T1000 (cell line): Measurements from ENCODE around the gene TSPAN5.
"Not testable (repeated sequence)": the region's sequence is repeated elsewhere in the genome, so short reads cannot be mapped to it uniquely, and the experiment has no call there.

Experiments
- DNase-seq: peaks from one replicate; lab custom pipeline; 2025; ENCODE audit warnings: mixed read lengths; lab: John Stamatoyannopoulos, UW

The TSPAN5 gene

GRCh38 chr4:98461121-98461865, 197.1 kb downstream of the TSPAN5 start:
- not testable (repeated sequence) for DNase-seq

- not testable (repeated sequence) for DNase-seq
Observed at GRCh38 chr4:98457422-98457821, 201.0 kb downstream of the TSPAN5 start.

- DNase-seq = no peak
Observed at GRCh38 chr4:98452091-98452490, 206.3 kb downstream of the TSPAN5 start.

GRCh38 chr4:98448908-98449307, 209.5 kb downstream of the TSPAN5 start:
- DNase-seq = no peak

GRCh38 chr4:98447648-98448047, 210.8 kb downstream of the TSPAN5 start:
- DNase-seq = no peak

GRCh38 chr4:98446499-98447375, 211.7 kb downstream of the TSPAN5 start:
- no peak for DNase-seq

GRCh38 chr4:98444371-98444770, 214.0 kb downstream of the TSPAN5 start:
- no peak for DNase-seq

- DNase-seq = no peak
Observed at GRCh38 chr4:98434816-98435215, 223.6 kb downstream of the TSPAN5 start.

GRCh38 chr4:98433691-98434090, 224.7 kb downstream of the TSPAN5 start:
- no peak for DNase-seq

- DNase-seq = no peak
Observed at GRCh38 chr4:98430708-98431403, 227.6 kb downstream of the TSPAN5 start.

- DNase-seq = no peak
Observed at GRCh38 chr4:98423009-98423408, 235.4 kb downstream of the TSPAN5 start.

- no peak for DNase-seq
Observed at GRCh38 chr4:98421111-98421510, 237.3 kb downstream of the TSPAN5 start.
